T47D (cell line): ENCODE data around the gene PGAP2.
A peak's percentile ranks its signal among the peaks of the same experiment; 100 is the strongest.
"Not testable (repeated sequence)": the region's sequence is repeated elsewhere in the genome, so short reads cannot be mapped to it uniquely, and the experiment has no call there.

ENCODE experiments used
- DNase-seq, 2 experiments: peaks; one replicate each; pipeline versions ENCODE4 v3.0.0 to v3.0.0-alpha.2; 2011 to 2012; ENCODE audit warnings: low read depth in 1 of 2, low spot score in 1 of 2
- JUND ChIP-seq: IDR thresholded peaks from 2 replicates; pipeline ENCODE4 v1.6.1; 2012; ENCODE audit warnings: low read depth
- in situ Hi-C: cut with HindIII; loops from 2 replicates; pipeline ENCODE4 v1.10.0; 2016; ENCODE audit warnings: low sequenced_read_pairs, low pct_unique_long_range_greater_than_20kb

The PGAP2 gene

GRCh38 chr11:3796002-3796311, 12.4 kb upstream of the PGAP2 start:
- TF ChIP-seq JUND = no peak
- in situ Hi-C loops = no loop called here
- no peak for DNase-seq

- no peak for TF ChIP-seq JUND
- in situ Hi-C loops = no loop called here
- no peak for DNase-seq
Measured at GRCh38 chr11:3796346-3796745, 12.0 kb upstream of the PGAP2 start.

- no peak for TF ChIP-seq JUND
- in situ Hi-C loops = no loop called here
- no peak for DNase-seq
Measured at GRCh38 chr11:3796801-3797328, 11.5 kb upstream of the PGAP2 start.

- in situ Hi-C loops = no loop called here
- no peak for TF ChIP-seq JUND
- peak; percentile 85 to 99 for DNase-seq
Measured at GRCh38 chr11:3797329-3798090, 10.8 kb upstream of the PGAP2 start, which contains the start of gene NUP98. Gene NUP98 (minus strand): TSS chr11:3797554. CDS start chr11:3782117, 15,437 bp downstream.

GRCh38 chr11:3799143-3799542, 9.2 kb upstream of the PGAP2 start:
- TF ChIP-seq JUND = no peak
- in situ Hi-C loops = no loop called here
- DNase-seq = no peak

GRCh38 chr11:3799873-3800272, 8.5 kb upstream of the PGAP2 start:
- no peak for DNase-seq
- in situ Hi-C loops = no loop called here
- TF ChIP-seq JUND = no peak

GRCh38 chr11:3802011-3802790, 6.2 kb upstream of the PGAP2 start:
- TF ChIP-seq JUND = no peak
- in situ Hi-C loops = no loop called here
- no peak for DNase-seq

GRCh38 chr11:3803726-3804495, 4.4 kb upstream of the PGAP2 start:
- in situ Hi-C loops = no loop called here
- DNase-seq = no peak

GRCh38 chr11:3808861-3809623, 682 bp downstream of the PGAP2 start:
- DNase-seq = peak; percentile 56 to 81
- in situ Hi-C loops = no loop called here
- no peak for TF ChIP-seq JUND

More at GRCh38 chr11:3803726-3804495, 4.4 kb upstream of the PGAP2 start:
- no peak for TF ChIP-seq JUND

GRCh38 chr11:3809624-3809928, 1.2 kb downstream of the PGAP2 start:
- no peak for DNase-seq
- no peak for TF ChIP-seq JUND
- in situ Hi-C loops = no loop called here

- DNase-seq = no peak
- in situ Hi-C loops = no loop called here
- no peak for TF ChIP-seq JUND
Measured at GRCh38 chr11:3810446-3810845, 2.1 kb downstream of the PGAP2 start.

- no peak for DNase-seq
- in situ Hi-C loops = no loop called here
- TF ChIP-seq JUND = no peak
Measured at GRCh38 chr11:3810951-3811350, 2.6 kb downstream of the PGAP2 start.

- DNase-seq = not testable (repeated sequence)
Measured at GRCh38 chr11:3814832-3815231, 6.5 kb downstream of the PGAP2 start.

More at GRCh38 chr11:3814832-3815231, 6.5 kb downstream of the PGAP2 start:
- in situ Hi-C loops = not testable (repeated sequence)
